K562 treated with DMSO at 1 percent for 12 hours (cell line): Measurements from ENCODE around the gene ARHGAP6. TPM values are rescaled to one million over a fixed set of nuclear protein-coding genes. Genes with fewer than 3 reads are reported as not detected.

ENCODE experiments used
- total RNA-seq: library from RNA; unstranded; fragments of 300-600 nt; gene quantifications from 2 replicates; pipeline ENCODE4 v1.2.3, GENCODE V29; 2022; ENCODE audit not compliant: insufficient read depth

Gene ARHGAP6
- 6.0 and 14.1 TPM in 2 replicates for total RNA-seq

GRCh38 chrX:11665168-11666111 lies at the start of gene ARHGAP6:
ARHGAP6 (minus strand) TSS chrX:11665920; CDS start chrX:11664828, 1,092 bp downstream.

GRCh38 chrX:11293113-11293512 lies 372.6 kb downstream of the ARHGAP6 start, which contains the start of gene AMELX:
AMELX (plus strand) TSS chrX:11293413; CDS start chrX:11294789, 1,376 bp downstream.

GRCh38 chrX:11111037-11111851 lies 554.5 kb downstream of the ARHGAP6 start, which contains the start of gene HCCS:
HCCS (plus strand) TSS chrX:11111332; CDS start chrX:11112061, 729 bp downstream.

Other genes starting within 250 kb of the ARHGAP6 start
- 10.9 and 17.9 TPM in 2 replicates for gene MSL3, start 92.3 kb upstream of the ARHGAP6 start, total RNA-seq